ENCODE measurements around the gene AIFM3.

Gene AIFM3

GRCh38 chr22:21030032-21030431 is 63.0 kb downstream of the AIFM3 start:
- TF ChIP-seq POLR2A (IDR thresholded peaks at IDR 0.05; ENCODE audit: low read length) (no peak), GATA1 (IDR thresholded peaks at IDR 0.05; ENCODE audit: low read depth, low read length) (no peak)
- DNase-seq: no peak
